HCT116 (cell line): Measurements from ENCODE around the gene MYCBP2.

Experiments
- CEBPB ChIP-seq: IDR thresholded peaks from 2 replicates; pipeline ENCODE4 v1.6.1; 2012; ENCODE audit warnings: low read depth
- CTCF ChIP-seq, 3 experiments: fragments of 200-600 bp in 1 of 3; sonication (generic) in 1 of 3; IDR thresholded peaks in 2 of 3; conservative IDR thresholded peaks in 1 of 3; 2 replicates each; pipeline ENCODE4 v1.5.1; 2012 to 2017; ENCODE audit warnings: low read depth in 2 of 3, low read length in 2 of 3, antibody characterized with exemption in 1 of 3, borderline replicate concordance in 1 of 3, control low read depth in 1 of 3, mild to moderate bottlenecking in 1 of 3, mixed read lengths in 1 of 3, mixed run types in 1 of 3, moderate library complexity in 1 of 3; ENCODE audit not compliant: insufficient read depth in 1 of 3
- EZH2 ChIP-seq: fragments of 200-600 bp; sonication (generic); IDR thresholded peaks from 2 replicates; pipeline ENCODE4 v1.6.1; 2017; ENCODE audit warnings: antibody characterized with exemption, mixed run types
- EZH2phosphoT487 ChIP-seq: fragments of 200-600 bp; IDR thresholded peaks from 2 replicates; pipeline ENCODE4 v1.6.1; 2018; ENCODE audit warnings: antibody characterized with exemption, borderline replicate concordance
- FOSL1 ChIP-seq: IDR thresholded peaks from 2 replicates; pipeline ENCODE4 v1.6.1; 2012; ENCODE audit warnings: low read depth
- MAX ChIP-seq: IDR thresholded peaks from 2 replicates; pipeline ENCODE4 v1.6.1; 2012
- POLR2A ChIP-seq: IDR thresholded peaks from 2 replicates; pipeline ENCODE4 v1.7.0; 2011; ENCODE audit warnings: borderline replicate concordance; ENCODE audit not compliant: insufficient read depth, insufficient read length; ENCODE audit errors: extremely low read depth
- POLR2AphosphoS5 ChIP-seq: IDR thresholded peaks from 2 replicates; pipeline ENCODE4 v1.6.1; 2011; ENCODE audit warnings: mild to moderate bottlenecking, low read depth, low read length, moderate library complexity
- RAD21 ChIP-seq: IDR thresholded peaks from 2 replicates; pipeline ENCODE4 v1.6.1; 2012; ENCODE audit warnings: low read depth, mild to moderate bottlenecking
- REST ChIP-seq: IDR thresholded peaks from 2 replicates; pipeline ENCODE4 v1.6.1; 2012; ENCODE audit warnings: low read depth
- SIN3A ChIP-seq: IDR thresholded peaks from 2 replicates; pipeline ENCODE4 v1.6.1; 2012; ENCODE audit warnings: low read depth
- SP1 ChIP-seq: IDR thresholded peaks from 2 replicates; pipeline ENCODE4 v1.6.1; 2012; ENCODE audit warnings: low read depth
- YY1 ChIP-seq: IDR thresholded peaks from 2 replicates; pipeline ENCODE4 v1.6.1; 2011; ENCODE audit warnings: low read length, low read depth, moderate library complexity, mild to moderate bottlenecking; ENCODE audit not compliant: insufficient replicate concordance; ENCODE audit errors: extremely low read depth
- ZFX ChIP-seq: fragments of 450-650 bp; IDR thresholded peaks from 2 replicates; pipeline ENCODE4 v1.6.1; 2017

- TF ChIP-seq POLR2AphosphoS5 (no peak), POLR2A (no peak), CTCF (IDR thresholded peaks at IDR 0.05 in 2 of 3, conservative IDR thresholded peaks at IDR 0.05 in 1 of 3; ENCODE audit: borderline replicate concordance in 1 of 3, insufficient read depth in 1 of 3, low read depth in 2 of 3, low read length in 2 of 3) (no peak), YY1 (no peak), REST (no peak), MAX (no peak), RAD21 (no peak), EZH2 (no peak), SIN3A (no peak), EZH2phosphoT487 (no peak), ZFX (no peak), CEBPB (no peak), SP1 (no peak), FOSL1 (no peak)
These were observed 96.3 kb downstream of the MYCBP2 start for GRCh38 chr13:77230560-77230959.
